ENCODE results near the gene OGFOD1. TPM values are rescaled to one million over a fixed set of nuclear protein-coding genes. Genes with fewer than 3 reads are reported as not detected.

The OGFOD1 gene
- total and polyA plus RNA-seq, 9 of the 15 experiments (the other 6 are each of a cell fraction or from before 2014, with no cell fraction given): 60.4 to 134 (median 85.8) TPM

GRCh38 chr16:56462064-56462796 lies 10.9 kb downstream of the OGFOD1 start (continued):
- TF ChIP-seq, protein P1, sequence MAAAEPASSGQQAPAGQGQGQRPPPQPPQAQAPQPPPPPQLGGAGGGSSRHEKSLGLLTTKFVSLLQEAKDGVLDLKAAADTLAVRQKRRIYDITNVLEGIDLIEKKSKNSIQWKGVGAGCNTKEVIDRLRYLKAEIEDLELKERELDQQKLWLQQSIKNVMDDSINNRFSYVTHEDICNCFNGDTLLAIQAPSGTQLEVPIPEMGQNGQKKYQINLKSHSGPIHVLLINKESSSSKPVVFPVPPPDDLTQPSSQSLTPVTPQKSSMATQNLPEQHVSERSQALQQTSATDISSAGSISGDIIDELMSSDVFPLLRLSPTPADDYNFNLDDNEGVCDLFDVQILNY (CRISPR knock-in tag; IDR thresholded peaks at IDR 0.05): no peak
- TF ChIP-seq SAP30 (IDR thresholded peaks at IDR 0.05; ENCODE audit: borderline replicate concordance, insufficient read depth, low read depth, low read length, poor library complexity, severe bottlenecking): no peak
- peak; percentile 47; the same call in 1 of the 2 replicates for TF ChIP-seq JUND (IDR thresholded peaks at IDR 0.05; ENCODE audit: borderline replicate concordance, low read depth, low read length)
- no peak; the same call in 2 of the 3 replicates for TF ChIP-seq JUND (tag; IDR thresholded peaks at IDR 0.05; ENCODE audit: borderline replicate concordance, low read depth, low read length)
- no peak for TF ChIP-seq STAG1 (CRISPR knock-in tag; IDR thresholded peaks at IDR 0.05; ENCODE audit: borderline replicate concordance)
- no peak for TF ChIP-seq BMI1 (IDR thresholded peaks at IDR 0.05; ENCODE audit: low read length)
- TF ChIP-seq PHF20 (IDR thresholded peaks at IDR 0.05; ENCODE audit: partially characterized antibody): no peak
- TF ChIP-seq GABPB1 (CRISPR knock-in tag; IDR thresholded peaks at IDR 0.05): no peak
- TF ChIP-seq SOX6 (IDR thresholded peaks at IDR 0.05): peak; percentile 95
- TF ChIP-seq WHSC1 (IDR thresholded peaks at IDR 0.05; ENCODE audit: low read length): no peak
- TF ChIP-seq PTRF (tag; IDR thresholded peaks at IDR 0.05): peak; percentile 83; the same call in 1 of the 2 replicates
- TF ChIP-seq NFYB (IDR thresholded peaks at IDR 0.05; ENCODE audit: extremely low read depth, insufficient read length): no peak
- peak in 1 of 2 experiments; percentile 80; a peak in 2 of 4 replicates for TF ChIP-seq RCOR1 (IDR thresholded peaks at IDR 0.05; ENCODE audit: borderline replicate concordance in 1 of 2, low read depth in 2 of 2, low read length in 2 of 2)
- no peak for TF ChIP-seq HNRNPLL (IDR thresholded peaks at IDR 0.05; ENCODE audit: low read depth, low read length, poor library complexity, severe bottlenecking)
- no peak for TF ChIP-seq PPARD (CRISPR knock-in tag; IDR thresholded peaks at IDR 0.05)
- TF ChIP-seq ZNF764 (CRISPR knock-in tag; IDR thresholded peaks at IDR 0.05; ENCODE audit: low read depth): no peak
- no peak for TF ChIP-seq ZNF707 (CRISPR knock-in tag; conservative IDR thresholded peaks at IDR 0.05)
- TF ChIP-seq ZBTB49 (CRISPR knock-in tag; IDR thresholded peaks at IDR 0.05; ENCODE audit: borderline replicate concordance): no peak
- no peak for TF ChIP-seq ZNF561 (CRISPR knock-in tag; conservative IDR thresholded peaks at IDR 0.05)
- TF ChIP-seq ZSCAN32 (CRISPR knock-in tag; IDR thresholded peaks at IDR 0.05): no peak
- TF ChIP-seq NONO (IDR thresholded peaks at IDR 0.05; ENCODE audit: low read depth in 2 of 2, low read length in 1 of 2): no peak
- TF ChIP-seq RBFOX2 (IDR thresholded peaks at IDR 0.05; ENCODE audit: low read depth, low read length): 0 out of 2 replicates have a peak, but pooled peaks have one; percentile 31
- TF ChIP-seq ZNF347 (CRISPR knock-in tag; IDR thresholded peaks at IDR 0.05; ENCODE audit: low read depth): no peak
- TF ChIP-seq ZNF217 (CRISPR knock-in tag; IDR thresholded peaks at IDR 0.05): no peak
- no peak for TF ChIP-seq NR4A1 (CRISPR knock-in tag; IDR thresholded peaks at IDR 0.05)
- peak; percentile 83; the same call in 1 of the 2 replicates for TF ChIP-seq NR4A1 (tag; IDR thresholded peaks at IDR 0.05)
- TF ChIP-seq SRSF9 (IDR thresholded peaks at IDR 0.05; ENCODE audit: borderline replicate concordance, low read depth, low read length): no peak
